ENCODE results near the gene NGB.

The NGB gene

GRCh38 chr14:77242752-77243151, 28.3 kb downstream of the NGB start:
- H3K4me3 Mint-ChIP-seq: no peak overlapping the region
- no peak overlapping the region for H3K27ac Mint-ChIP-seq
- H3K4me1 Mint-ChIP-seq (ENCODE audit: low read depth): no peaks in the 10 kb centered on the region
- H3K27me3 Mint-ChIP-seq: no peaks in the 10 kb centered on the region
- H3K36me3 Mint-ChIP-seq: no peaks in the 10 kb centered on the region
- H3K9me3 Mint-ChIP-seq (ENCODE audit: low read depth): no peaks in the 10 kb centered on the region

GRCh38 chr14:77241955-77242354, 29.1 kb downstream of the NGB start:
- H3K4me3 Mint-ChIP-seq: no peak overlapping the region
- no peaks in the 10 kb centered on the region for H3K27me3 Mint-ChIP-seq
- no peaks in the 10 kb centered on the region for H3K4me1 Mint-ChIP-seq (ENCODE audit: low read depth)
- H3K36me3 Mint-ChIP-seq: no peaks in the 10 kb centered on the region
- H3K9me3 Mint-ChIP-seq (ENCODE audit: low read depth): no peaks in the 10 kb centered on the region
- H3K27ac Mint-ChIP-seq: no peak overlapping the region

- Mint-ChIP-seq H3K36me3 (no peaks in the 10 kb centered on the region), H3K9me3 (ENCODE audit: low read depth) (no peaks in the 10 kb centered on the region), H3K4me3 (no peak overlapping the region), H3K4me1 (ENCODE audit: low read depth) (no peaks in the 10 kb centered on the region), H3K27me3 (no peaks in the 10 kb centered on the region), H3K27ac (no peak overlapping the region)
Observed at GRCh38 chr14:77240336-77240915, 30.6 kb downstream of the NGB start.

- no peaks in the 10 kb centered on the region for H3K4me1 Mint-ChIP-seq (ENCODE audit: low read depth)
- no peaks in the 10 kb centered on the region for H3K36me3 Mint-ChIP-seq
- H3K4me3 Mint-ChIP-seq: no peak overlapping the region
- H3K27ac Mint-ChIP-seq: no peak overlapping the region
- no peaks in the 10 kb centered on the region for H3K9me3 Mint-ChIP-seq (ENCODE audit: low read depth)
- H3K27me3 Mint-ChIP-seq: no peaks in the 10 kb centered on the region
Observed at GRCh38 chr14:77239412-77239811, 31.6 kb downstream of the NGB start.

- Mint-ChIP-seq H3K4me1 (ENCODE audit: low read depth) (no peaks in the 10 kb centered on the region), H3K27me3 (no peaks in the 10 kb centered on the region), H3K27ac (no peak overlapping the region), H3K36me3 (no peaks in the 10 kb centered on the region), H3K4me3 (no peak overlapping the region), H3K9me3 (ENCODE audit: low read depth) (no peaks in the 10 kb centered on the region)
Observed at GRCh38 chr14:77238996-77239395, 32.0 kb downstream of the NGB start.

- Mint-ChIP-seq H3K4me1 (ENCODE audit: low read depth) (no peaks in the 10 kb centered on the region), H3K9me3 (ENCODE audit: low read depth) (no peaks in the 10 kb centered on the region), H3K36me3 (no peaks in the 10 kb centered on the region)
Observed at GRCh38 chr14:77238356-77238755, 32.6 kb downstream of the NGB start.

GRCh38 chr14:77236814-77237213, 34.2 kb downstream of the NGB start:
- Mint-ChIP-seq H3K27me3 (no peaks in the 10 kb centered on the region), H3K36me3 (no peaks in the 10 kb centered on the region), H3K4me1 (ENCODE audit: low read depth) (no peaks in the 10 kb centered on the region), H3K9me3 (ENCODE audit: low read depth) (no peaks in the 10 kb centered on the region), H3K27ac (no peak overlapping the region), H3K4me3 (no peak overlapping the region)

More at GRCh38 chr14:77238356-77238755, 32.6 kb downstream of the NGB start:
- Mint-ChIP-seq H3K27me3 (no peaks in the 10 kb centered on the region), H3K4me3 (no peak overlapping the region), H3K27ac (no peak overlapping the region)

GRCh38 chr14:77231721-77232120, 39.3 kb downstream of the NGB start:
- H3K27me3 Mint-ChIP-seq: no peaks in the 10 kb centered on the region
- no peaks in the 10 kb centered on the region for H3K9me3 Mint-ChIP-seq (ENCODE audit: low read depth)
- no peaks in the 10 kb centered on the region for H3K36me3 Mint-ChIP-seq
- H3K4me3 Mint-ChIP-seq: no peak overlapping the region
- H3K27ac Mint-ChIP-seq: no peak overlapping the region
- no peaks in the 10 kb centered on the region for H3K4me1 Mint-ChIP-seq (ENCODE audit: low read depth)

GRCh38 chr14:77230914-77231313, 40.1 kb downstream of the NGB start:
- Mint-ChIP-seq H3K36me3 (no peaks in the 10 kb centered on the region), H3K4me3 (no peak overlapping the region), H3K9me3 (ENCODE audit: low read depth) (no peaks in the 10 kb centered on the region), H3K27me3 (peaks cover 2% of the 10 kb centered on the region), H3K27ac (no peak overlapping the region), H3K4me1 (ENCODE audit: low read depth) (no peaks in the 10 kb centered on the region)

- Mint-ChIP-seq H3K9me3 (ENCODE audit: low read depth) (no peaks in the 10 kb centered on the region), H3K27ac (no peak overlapping the region), H3K36me3 (no peaks in the 10 kb centered on the region), H3K4me1 (ENCODE audit: low read depth) (no peaks in the 10 kb centered on the region), H3K4me3 (no peak overlapping the region), H3K27me3 (peaks cover 3% of the 10 kb centered on the region)
Observed at GRCh38 chr14:77228056-77228455, 43.0 kb downstream of the NGB start.

GRCh38 chr14:77225892-77226557, 45.0 kb downstream of the NGB start:
- Mint-ChIP-seq H3K4me3 (no peak overlapping the region), H3K4me1 (ENCODE audit: low read depth) (no peaks in the 10 kb centered on the region)

GRCh38 chr14:77225254-77225653, 45.8 kb downstream of the NGB start:
- H3K36me3 Mint-ChIP-seq: no peaks in the 10 kb centered on the region
- no peak overlapping the region for H3K4me3 Mint-ChIP-seq

More at GRCh38 chr14:77225892-77226557, 45.0 kb downstream of the NGB start:
- Mint-ChIP-seq H3K9me3 (ENCODE audit: low read depth) (no peaks in the 10 kb centered on the region), H3K27ac (no peak overlapping the region), H3K36me3 (no peaks in the 10 kb centered on the region), H3K27me3 (peaks cover 3% of the 10 kb centered on the region)

GRCh38 chr14:77224212-77224611, 46.8 kb downstream of the NGB start:
- Mint-ChIP-seq H3K9me3 (ENCODE audit: low read depth) (no peaks in the 10 kb centered on the region), H3K27ac (no peak overlapping the region), H3K4me3 (no peak overlapping the region), H3K36me3 (no peaks in the 10 kb centered on the region), H3K4me1 (ENCODE audit: low read depth) (no peaks in the 10 kb centered on the region), H3K27me3 (peaks cover 3% of the 10 kb centered on the region)

More at GRCh38 chr14:77225254-77225653, 45.8 kb downstream of the NGB start:
- Mint-ChIP-seq H3K4me1 (ENCODE audit: low read depth) (no peaks in the 10 kb centered on the region), H3K9me3 (ENCODE audit: low read depth) (no peaks in the 10 kb centered on the region), H3K27ac (no peak overlapping the region), H3K27me3 (peaks cover 3% of the 10 kb centered on the region)

- Mint-ChIP-seq H3K4me3 (no peak overlapping the region), H3K27me3 (peaks cover 3% of the 10 kb centered on the region), H3K4me1 (ENCODE audit: low read depth) (no peaks in the 10 kb centered on the region), H3K36me3 (no peaks in the 10 kb centered on the region), H3K9me3 (ENCODE audit: low read depth) (no peaks in the 10 kb centered on the region), H3K27ac (no peak overlapping the region)
Observed at GRCh38 chr14:77222546-77223225, 48.3 kb downstream of the NGB start.

- H3K27me3 Mint-ChIP-seq: peaks cover 6% of the 10 kb centered on the region
- H3K36me3 Mint-ChIP-seq: no peaks in the 10 kb centered on the region
- no peak overlapping the region for H3K4me3 Mint-ChIP-seq
- H3K27ac Mint-ChIP-seq: no peak overlapping the region
- H3K4me1 Mint-ChIP-seq (ENCODE audit: low read depth): no peaks in the 10 kb centered on the region
- no peaks in the 10 kb centered on the region for H3K9me3 Mint-ChIP-seq (ENCODE audit: low read depth)
Observed at GRCh38 chr14:77221241-77221871, 49.6 kb downstream of the NGB start.

All from activated naive CD8-positive, alpha-beta T cell (primary cell).